B cell (primary cell): ENCODE data around the gene NCK1. TPM values are rescaled to one million over a fixed set of nuclear protein-coding genes. Genes with fewer than 3 reads are reported as not detected.

ENCODE experiments used
- ATAC-seq: fragments of 200-7000 bp; cut with Tn5 transposase; one replicate; pipeline ENCODE4 v1.10.0; 2021; ENCODE audit warnings: low read depth, mild to moderate bottlenecking, moderate number of reproducible peaks, moderate library complexity
- CTCF ChIA-PET: fragments of 350-600 bp; sonication (Branson Sonifier 250); formaldehyde crosslinking; loops from one replicate; lab custom pipeline; 2021; ENCODE audit warnings: antibody characterized with exemption, inconsistent platforms; lab: Charles Lee
- POLR2A ChIA-PET: fragments of 350-600 bp; sonication (Branson Sonifier 250); formaldehyde crosslinking; loops from one replicate; lab custom pipeline; 2021; ENCODE audit warnings: antibody characterized with exemption; lab: Charles Lee
- DNase-seq: peaks from one replicate; pipeline ENCODE4 v3.0.0; 2013
- H2AFZ ChIP-seq: 2 replicates; pipeline ENCODE4 v1.6.1; 2012; ENCODE audit warnings: mild to moderate bottlenecking, low read depth, low read length; ENCODE audit not compliant: insufficient read depth, poor library complexity, severe bottlenecking
- H3K27ac ChIP-seq, 2 donors: 1 replicate in 1 of 2; 2 replicates in 1 of 2; pipeline ENCODE4 v1.5.1; 2012 to 2013; ENCODE audit warnings: low read length in 2 of 2, mild to moderate bottlenecking in 2 of 2, moderate library complexity in 1 of 2
- H3K27me3 ChIP-seq, 4 experiments: fragments of 200-600 bp in 1 of 4; sonication (generic) in 1 of 4; replicated peaks in 1 of 4; 1 replicate in 2 of 4; 2 replicates in 2 of 4; pipeline versions ENCODE4 v1.6.1 to v1.7.0; 2013 to 2016; ENCODE audit warnings: low read length in 3 of 4, mild to moderate bottlenecking in 2 of 4, mixed read lengths in 1 of 4, moderate library complexity in 1 of 4; ENCODE audit not compliant: insufficient read depth in 4 of 4, control insufficient read depth in 3 of 4; ENCODE audit errors: control extremely low read depth in 1 of 4
- H3K36me3 ChIP-seq, 2 experiments: replicated peaks in 1 of 2; 1 replicate in 1 of 2; 2 replicates in 1 of 2; pipeline versions ENCODE4 v1.6.1 to v1.7.1; 2013; ENCODE audit warnings: low read length in 1 of 2; ENCODE audit not compliant: insufficient read depth in 2 of 2, control insufficient read depth in 1 of 2; ENCODE audit errors: control extremely low read depth in 1 of 2, extremely low read depth in 1 of 2
- H3K4me1 ChIP-seq, 2 donors: fragments of 200-600 bp in 1 of 2; sonication (generic) in 1 of 2; 1 replicate in 1 of 2; 2 replicates in 1 of 2; pipeline versions ENCODE4 v1.5.1 to v1.6.1; 2013 to 2017; ENCODE audit warnings: low read length in 2 of 2; ENCODE audit not compliant: control insufficient read depth in 2 of 2, insufficient read depth in 2 of 2
- H3K4me2 ChIP-seq: replicated peaks from 2 replicates; pipeline ENCODE3; 2012; ENCODE audit warnings: mild to moderate bottlenecking, low read depth, low read length; ENCODE audit not compliant: poor library complexity, severe bottlenecking
- H3K4me3 ChIP-seq, 5 experiments: fragments of 200-600 bp in 1 of 5; sonication (generic) in 1 of 5; 1 replicate in 3 of 5; 2 replicates in 2 of 5; pipeline versions ENCODE4 v1.5.1 to v1.7.0; 2011 to 2016; ENCODE audit warnings: low read length in 4 of 5, mild to moderate bottlenecking in 4 of 5, low read depth in 2 of 5, control low read depth in 1 of 5, moderate library complexity in 1 of 5; ENCODE audit not compliant: insufficient read depth in 1 of 5; ENCODE audit errors: control extremely low read depth in 1 of 5, extremely low read depth in 1 of 5
- H3K79me2 ChIP-seq: fragments of 200-600 bp; sonication (generic); one replicate; pipeline ENCODE4 v1.6.0; 2016; ENCODE audit warnings: low read length; ENCODE audit not compliant: control insufficient read depth, insufficient read depth
- H3K9ac ChIP-seq: fragments of 200-600 bp; sonication (generic); 2 replicates; pipeline ENCODE4 v1.6.1; 2017; ENCODE audit warnings: mild to moderate bottlenecking, low read length, moderate library complexity
- H3K9me3 ChIP-seq, 3 donors: one replicate each; pipeline versions ENCODE4 v1.6.1 to v1.7.1; 2013; ENCODE audit warnings: low read length in 2 of 3; ENCODE audit not compliant: control insufficient read depth in 2 of 3, insufficient read depth in 1 of 3; ENCODE audit errors: control extremely low read depth in 1 of 3
- H4K20me1 ChIP-seq: 2 replicates; pipeline ENCODE4 v1.6.0; 2012; ENCODE audit warnings: mild to moderate bottlenecking, low read length; ENCODE audit not compliant: insufficient read depth, control insufficient read depth, poor library complexity, severe bottlenecking
- H3K27ac Mint-ChIP-seq: one replicate; pipeline ENCODE4 v1.8.0; 2021; ENCODE audit warnings: mixed read lengths
- H3K27me3 Mint-ChIP-seq: one replicate; pipeline ENCODE4 v1.8.0; 2021; ENCODE audit warnings: mixed read lengths
- H3K4me1 Mint-ChIP-seq: one replicate; pipeline ENCODE4 v1.8.0; 2021; ENCODE audit warnings: mixed read lengths
- H3K4me3 Mint-ChIP-seq: one replicate; pipeline ENCODE4 v1.8.0; 2021; ENCODE audit warnings: mixed read lengths
- H3K9me3 Mint-ChIP-seq: one replicate; pipeline ENCODE4 v1.8.0; 2022; ENCODE audit warnings: mixed read lengths; ENCODE audit not compliant: insufficient read depth
- EZH2 ChIP-seq: IDR thresholded peaks from 2 replicates; pipeline ENCODE4 v1.6.1; 2012; ENCODE audit warnings: borderline replicate concordance, low read depth, mild to moderate bottlenecking, moderate library complexity, low read length; ENCODE audit not compliant: insufficient read depth, poor library complexity, severe bottlenecking
- WGBS: methylation state at CpG from one replicate; pipeline ENCODE4 v1.1.5; 2013; ENCODE audit warnings: missing lambda C conversion rate; ENCODE audit not compliant: insufficient coverage; 5-methylcytosine and 5-hydroxymethylcytosine counted together
- intact Hi-C: fragments of 100-400 bp; cut with micrococcal nuclease; formaldehyde crosslinking; loops from one replicate; pipeline ENCODE4 v1.10.0; 2022
- polyA plus RNA-seq: library from polyadenylated mRNA; depleted of rRNA; stranded (reverse); fragments of >200 nt; gene quantifications from 2 replicates; pipeline ENCODE4 v1.2.3, GENCODE V29; 2012
- total RNA-seq, 2 donors: library from RNA; stranded (reverse); fragments of 120-200 nt in 1 of 2; gene quantifications; 1 replicate in 1 of 2; 2 replicates in 1 of 2; pipeline versions ENCODE4 v1.2.3 to v1.2.4, GENCODE V29; 2013 to 2022
- TF ChIP-seq, protein P1 (sequence below): fragments of 200-600 bp; IDR thresholded peaks from one replicate; pipeline ENCODE4 v1.8.0; 2022; ENCODE audit warnings: antibody characterized with exemption, mild to moderate bottlenecking

Gene NCK1
- total and polyA plus RNA-seq, 2 donors (not counting 1 experiment from before 2014, with no cell fraction given), result 12.6 to 32.4 TPM

DNA sequence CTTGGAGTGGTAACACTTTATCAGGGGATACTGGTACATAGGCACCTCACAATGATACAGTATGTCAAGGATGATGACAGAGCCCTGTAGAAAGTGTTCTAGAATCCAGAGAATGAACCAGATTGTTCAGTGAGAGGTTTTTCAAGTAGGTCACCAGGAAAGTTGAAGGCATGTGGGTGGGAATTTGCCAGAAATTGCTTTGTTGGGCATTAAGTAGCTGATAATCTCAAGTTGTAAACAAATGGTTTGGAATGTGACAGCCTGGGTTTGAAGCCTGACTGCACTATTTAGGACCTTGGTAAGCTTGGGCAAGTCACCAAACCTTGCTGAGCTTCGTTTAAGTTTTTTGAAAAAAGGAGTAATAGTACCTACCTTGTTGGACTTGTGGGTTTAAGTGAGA, 30.5 kb upstream of the NCK1 start:
- H3K79me2 ChIP-seq, result no peaks in the 10 kb centered on the region
- WGBS, result 100% methylated on average over 1 of the region's 1 CpG
- H4K20me1 ChIP-seq, result no peaks in the 10 kb centered on the region
- POLR2A ChIA-PET, result interaction anchor here (0.6 kb wide), 1 partner anchor 53 kb away, joined by 4 read pairs; no protein-coding TSS in a partner anchor
- Mint-ChIP-seq H3K9me3 (no peaks in the 10 kb centered on the region), H3K4me3 (no peak overlapping the region), H3K27me3 (peaks cover 11% of the 10 kb centered on the region), H3K27ac (no peak overlapping the region), H3K4me1 (no peaks in the 10 kb centered on the region)
- H3K27ac ChIP-seq, result no peak overlapping the region
- intact Hi-C loops, result no loop called here
- no peak overlapping the region for H3K4me3 ChIP-seq
- H3K27me3 ChIP-seq, result peaks cover 0 to 12% (median 6%) of the 10 kb centered on the region in 4 experiments
- ATAC-seq, result no peak
- H3K4me1 ChIP-seq, result no peaks in the 10 kb centered on the region
- TF ChIP-seq EZH2, result no peak
- TF ChIP-seq, protein P1, sequence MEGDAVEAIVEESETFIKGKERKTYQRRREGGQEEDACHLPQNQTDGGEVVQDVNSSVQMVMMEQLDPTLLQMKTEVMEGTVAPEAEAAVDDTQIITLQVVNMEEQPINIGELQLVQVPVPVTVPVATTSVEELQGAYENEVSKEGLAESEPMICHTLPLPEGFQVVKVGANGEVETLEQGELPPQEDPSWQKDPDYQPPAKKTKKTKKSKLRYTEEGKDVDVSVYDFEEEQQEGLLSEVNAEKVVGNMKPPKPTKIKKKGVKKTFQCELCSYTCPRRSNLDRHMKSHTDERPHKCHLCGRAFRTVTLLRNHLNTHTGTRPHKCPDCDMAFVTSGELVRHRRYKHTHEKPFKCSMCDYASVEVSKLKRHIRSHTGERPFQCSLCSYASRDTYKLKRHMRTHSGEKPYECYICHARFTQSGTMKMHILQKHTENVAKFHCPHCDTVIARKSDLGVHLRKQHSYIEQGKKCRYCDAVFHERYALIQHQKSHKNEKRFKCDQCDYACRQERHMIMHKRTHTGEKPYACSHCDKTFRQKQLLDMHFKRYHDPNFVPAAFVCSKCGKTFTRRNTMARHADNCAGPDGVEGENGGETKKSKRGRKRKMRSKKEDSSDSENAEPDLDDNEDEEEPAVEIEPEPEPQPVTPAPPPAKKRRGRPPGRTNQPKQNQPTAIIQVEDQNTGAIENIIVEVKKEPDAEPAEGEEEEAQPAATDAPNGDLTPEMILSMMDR, result no peak
- no peak overlapping the region for H2AFZ ChIP-seq
- CTCF ChIA-PET, result interaction anchor here (0.7 to 1.1 kb wide), 2 partner anchors 74 to 182 kb away, joined by 4 to 5 read pairs; no protein-coding TSS in a partner anchor
- no peak for DNase-seq
- peaks cover 0 to 2% (median 0%) of the 10 kb centered on the region in 3 donors for H3K9me3 ChIP-seq
- H3K4me2 ChIP-seq, result no peak overlapping the region
- H3K9ac ChIP-seq, result no peak overlapping the region
- H3K36me3 ChIP-seq, result no peaks in the 10 kb centered on the region

DNA sequence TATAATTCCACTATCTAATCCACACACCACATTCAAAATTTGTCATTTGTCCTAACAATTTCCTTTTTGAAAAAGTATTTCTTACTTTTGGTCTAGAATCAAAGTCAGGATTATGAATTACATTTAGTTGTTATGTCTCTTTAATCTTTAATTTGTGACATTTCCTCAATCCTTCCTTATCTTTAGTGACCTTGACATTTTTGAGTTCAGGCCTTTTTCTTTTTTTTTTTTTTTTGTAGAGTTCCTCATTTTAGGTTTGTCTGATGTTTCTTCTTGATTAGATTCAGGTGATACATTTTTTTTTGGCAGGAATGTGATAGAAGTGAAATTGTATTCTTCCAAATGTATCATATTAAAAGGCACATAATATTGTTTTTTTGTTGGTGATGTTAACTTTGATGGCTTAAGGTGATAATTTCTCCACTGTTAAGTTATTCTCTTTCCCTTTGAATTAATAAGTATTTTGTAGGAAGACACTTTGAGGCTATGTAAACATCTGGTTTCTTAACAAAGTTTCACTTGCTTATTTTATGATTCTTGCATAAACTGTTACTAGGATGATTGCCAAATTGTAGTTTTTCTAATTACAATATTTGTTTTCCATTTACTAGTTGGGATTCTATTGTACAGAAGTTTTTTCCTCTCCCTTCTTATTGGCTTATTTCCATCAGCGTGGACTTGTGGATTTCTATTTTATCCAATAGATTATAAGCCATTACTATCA, 26.8 kb upstream of the NCK1 start:
- TF ChIP-seq, protein P1, result no peak
- no peak for TF ChIP-seq EZH2
- Histone ChIP-seq H3K9me3 (peaks cover 0 to 2% (median 0%) of the 10 kb centered on the region in 3 donors), H3K79me2 (no peaks in the 10 kb centered on the region), H3K4me1 (no peaks in the 10 kb centered on the region), H3K9ac (no peak overlapping the region), H4K20me1 (no peaks in the 10 kb centered on the region), H3K27me3 (peaks cover 0 to 8% (median 6%) of the 10 kb centered on the region in 4 experiments), H2AFZ (no peak overlapping the region), H3K4me2 (no peak overlapping the region), H3K36me3 (peaks cover 0 to 3% of the 10 kb centered on the region in 2 experiments), H3K27ac (no peak overlapping the region), H3K4me3 (no peak overlapping the region)
- H3K9me3 Mint-ChIP-seq, result no peaks in the 10 kb centered on the region
- no peak for ATAC-seq
- POLR2A ChIA-PET, result no interaction called here
- CTCF ChIA-PET, result no interaction called here
- no peak overlapping the region for H3K4me3 Mint-ChIP-seq
- no peak for DNase-seq
- peaks cover 4% of the 10 kb centered on the region for H3K27me3 Mint-ChIP-seq
- no peak overlapping the region for H3K27ac Mint-ChIP-seq
- intact Hi-C loops, result no loop called here
- H3K4me1 Mint-ChIP-seq, result no peaks in the 10 kb centered on the region
- WGBS, result no CpG with 5 or more reads among the region's 1 CpG
